ENCODE measurements around the gene MEOX1.
"Not testable (repeated sequence)": the region's sequence is repeated elsewhere in the genome, so short reads cannot be mapped to it uniquely, and the experiment has no call there.

MEOX1 gene

DNA sequence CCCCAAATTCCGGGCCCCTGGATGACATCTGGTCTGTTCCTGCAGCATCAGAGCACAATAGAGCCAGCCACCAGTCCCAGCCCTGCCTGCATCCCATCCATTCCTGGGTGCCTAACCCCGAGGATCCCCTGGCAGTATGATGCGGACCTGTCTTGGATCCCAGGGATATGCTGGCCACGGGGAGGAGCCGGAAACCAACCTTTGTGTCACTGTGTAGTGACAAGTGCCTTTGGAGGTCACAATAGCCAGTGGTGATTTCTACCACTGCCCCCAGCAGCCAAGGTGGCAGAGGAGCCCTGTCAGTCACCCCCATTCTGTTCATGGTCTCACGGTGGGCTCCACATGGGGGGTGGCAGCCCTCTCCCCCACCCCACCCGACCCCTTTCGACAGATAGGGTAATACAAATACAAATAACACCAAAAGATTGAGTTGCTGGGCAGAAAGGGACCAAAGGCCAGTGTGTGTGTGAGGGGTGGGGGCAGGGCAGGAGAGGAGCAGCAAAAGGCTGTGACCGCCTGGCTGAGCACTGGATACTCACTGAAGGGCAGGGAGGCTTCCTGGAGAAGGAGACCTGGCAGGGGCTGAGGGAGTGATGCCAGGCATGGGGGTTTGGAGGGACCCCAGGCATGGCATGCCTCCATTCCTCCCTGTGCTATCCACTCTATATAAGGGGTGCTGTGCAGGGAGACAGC lies 29.0 kb upstream of the MEOX1 start:
- H3K4me1 Mint-ChIP-seq, result no peaks in the 10 kb centered on the region
- H3K4me3 Mint-ChIP-seq, result no peak overlapping the region
- H3K9me3 Mint-ChIP-seq, result no peaks in the 10 kb centered on the region
- H3K27ac Mint-ChIP-seq, result no peak overlapping the region
- H3K36me3 Mint-ChIP-seq, result no peaks in the 10 kb centered on the region
- peaks cover 1% of the 10 kb centered on the region for H3K27me3 Mint-ChIP-seq

DNA sequence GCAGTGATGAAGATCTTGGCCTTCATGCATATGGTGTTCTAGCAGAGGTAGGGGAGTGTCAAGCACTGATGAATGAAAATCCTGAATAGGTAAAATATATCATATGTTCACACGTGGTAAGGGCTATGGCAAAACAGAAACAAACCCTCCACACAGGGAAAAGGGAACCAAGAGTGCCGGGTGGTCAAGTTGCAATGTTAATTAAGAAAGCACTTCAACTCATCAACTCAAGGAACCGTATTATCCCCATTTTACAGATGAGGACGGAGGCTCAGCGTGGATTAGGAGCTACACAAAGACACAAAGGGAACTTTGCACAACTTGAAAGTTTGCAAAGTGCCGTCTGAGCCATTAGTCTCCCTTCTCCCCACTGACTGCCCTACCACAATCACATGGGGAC lies 28.1 kb upstream of the MEOX1 start:
- Mint-ChIP-seq H3K27ac (no peak overlapping the region), H3K4me3 (no peak overlapping the region), H3K36me3 (no peaks in the 10 kb centered on the region), H3K4me1 (no peaks in the 10 kb centered on the region), H3K27me3 (peaks cover 1% of the 10 kb centered on the region), H3K9me3 (no peaks in the 10 kb centered on the region)

DNA sequence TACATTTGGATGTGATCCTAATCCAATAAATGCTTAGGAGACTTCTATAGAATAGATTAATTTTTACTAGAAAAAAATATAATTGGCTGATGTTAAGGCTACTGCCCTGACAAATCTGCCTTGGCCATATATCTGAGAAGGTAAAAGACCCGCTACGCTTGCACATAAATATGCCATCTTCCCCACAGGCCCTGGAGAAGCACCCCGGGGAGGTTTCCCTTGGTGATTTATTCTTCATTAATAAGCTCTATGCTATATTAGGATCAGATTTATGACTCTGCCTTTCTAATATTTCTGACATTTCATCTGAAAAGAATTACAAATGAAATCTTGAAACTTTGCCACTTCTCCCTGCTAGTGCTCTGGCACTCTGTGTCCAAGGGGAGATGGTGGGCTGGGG lies 27.4 kb upstream of the MEOX1 start:
- Mint-ChIP-seq H3K27ac (no peak overlapping the region), H3K36me3 (no peaks in the 10 kb centered on the region), H3K27me3 (no peaks in the 10 kb centered on the region), H3K9me3 (no peaks in the 10 kb centered on the region), H3K4me1 (no peaks in the 10 kb centered on the region), H3K4me3 (no peak overlapping the region)

DNA sequence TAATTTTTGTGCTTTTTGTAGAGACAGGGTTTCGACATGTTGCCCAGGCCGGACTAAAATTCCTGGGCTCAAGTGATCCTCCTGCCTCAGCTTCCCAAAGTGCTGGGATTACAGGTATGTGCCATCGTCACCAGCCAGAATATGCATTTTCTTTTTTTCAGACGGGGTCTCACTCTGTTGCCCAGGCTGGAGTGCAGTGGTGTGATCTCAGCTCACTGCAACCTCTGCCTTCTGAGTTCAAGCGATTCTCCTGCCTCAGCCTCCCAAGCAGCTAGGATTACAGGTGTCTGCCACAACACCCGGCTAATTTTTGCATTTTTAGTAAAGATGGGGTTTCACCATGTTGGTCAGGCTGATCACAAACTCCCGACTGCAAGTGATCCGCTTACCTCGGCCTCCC lies 25.2 kb upstream of the MEOX1 start:
- H3K4me3 Mint-ChIP-seq, H3K9me3 Mint-ChIP-seq, H3K36me3 Mint-ChIP-seq, H3K27ac Mint-ChIP-seq, H3K4me1 Mint-ChIP-seq, H3K27me3 Mint-ChIP-seq: not testable (repeated sequence)

DNA sequence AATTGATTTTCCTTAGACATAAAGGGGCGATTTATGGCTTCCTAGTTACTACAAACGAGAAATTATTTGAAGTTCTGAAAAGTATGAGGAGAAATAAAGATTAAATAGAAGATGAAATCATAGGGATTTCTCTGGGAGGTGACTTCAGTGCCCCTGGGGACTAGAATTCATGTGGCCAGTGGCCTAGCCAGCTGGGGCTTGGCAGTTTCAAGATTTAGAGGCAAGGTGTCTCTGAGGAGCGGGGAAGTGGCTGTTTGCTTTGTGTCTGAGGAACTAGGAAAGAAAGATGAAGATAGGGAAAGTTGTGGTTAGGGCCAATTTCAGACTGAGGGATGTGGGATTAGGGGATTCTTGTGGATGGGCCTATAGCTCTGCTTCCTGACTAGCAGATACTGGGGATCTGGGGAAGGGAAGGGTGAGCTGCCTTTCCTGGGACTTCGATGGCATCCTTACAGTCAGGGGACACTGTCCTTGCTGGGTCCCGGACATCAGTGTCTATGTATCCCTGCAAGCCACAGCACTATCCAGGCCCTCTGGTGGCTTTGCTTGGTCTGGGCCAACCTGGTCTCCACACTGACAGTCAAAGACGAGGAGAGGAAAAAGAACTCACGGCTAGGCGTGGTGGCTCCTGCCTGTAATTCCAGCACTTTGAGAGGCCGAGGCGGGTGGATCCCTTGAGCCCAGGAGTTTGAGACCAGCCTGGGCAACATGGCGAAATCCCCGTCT lies 22.4 kb upstream of the MEOX1 start:
- no peak overlapping the region for H3K4me3 Mint-ChIP-seq
- H3K9me3 Mint-ChIP-seq, result no peaks in the 10 kb centered on the region
- no peaks in the 10 kb centered on the region for H3K4me1 Mint-ChIP-seq
- no peak overlapping the region for H3K27ac Mint-ChIP-seq
- peaks cover 2% of the 10 kb centered on the region for H3K27me3 Mint-ChIP-seq
- H3K36me3 Mint-ChIP-seq, result no peaks in the 10 kb centered on the region

DNA sequence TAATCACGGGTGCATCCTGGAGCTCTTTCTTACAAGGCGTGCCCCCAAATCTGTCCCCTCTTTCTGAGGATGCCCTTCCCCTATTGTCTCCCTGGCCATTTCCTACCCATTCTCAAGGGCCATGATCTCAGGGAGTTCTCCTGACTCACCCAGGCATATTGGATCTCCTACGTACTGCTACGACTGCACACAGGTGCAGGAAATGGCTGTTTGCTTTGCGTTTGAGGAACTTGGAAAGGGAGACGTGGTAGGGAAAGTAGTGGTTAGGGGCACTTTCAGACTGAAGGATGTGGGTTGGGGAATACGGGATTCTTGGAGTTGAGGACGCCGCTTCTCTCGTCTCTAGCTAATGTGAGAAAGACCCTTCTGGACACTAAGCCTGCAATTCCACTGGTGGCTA lies 18.7 kb upstream of the MEOX1 start:
- no peaks in the 10 kb centered on the region for H3K9me3 Mint-ChIP-seq
- H3K36me3 Mint-ChIP-seq, result no peaks in the 10 kb centered on the region
- peaks cover 2% of the 10 kb centered on the region for H3K27me3 Mint-ChIP-seq
- H3K4me1 Mint-ChIP-seq, result peaks cover 6% of the 10 kb centered on the region
- H3K4me3 Mint-ChIP-seq, result no peak overlapping the region
- H3K27ac Mint-ChIP-seq, result no peak overlapping the region

DNA sequence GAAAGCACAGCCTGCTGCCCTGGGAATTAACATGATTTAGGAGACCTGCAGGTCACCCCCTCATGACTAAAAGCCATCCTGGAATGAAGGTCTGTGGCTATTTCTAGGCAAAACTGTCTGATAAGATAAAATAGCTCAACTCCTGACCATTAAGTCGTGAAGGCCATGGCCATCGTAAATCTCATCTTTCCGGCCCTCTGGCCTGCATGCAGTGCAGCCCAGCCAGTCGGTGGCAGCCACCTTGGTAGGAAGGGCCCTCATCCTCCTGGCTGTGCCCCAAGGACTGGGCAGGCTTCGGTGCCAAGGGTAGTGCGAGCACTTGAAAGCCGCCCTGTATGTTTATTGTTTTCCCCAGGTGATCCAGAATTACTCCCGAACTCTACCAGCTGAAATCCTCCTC lies 18.2 kb upstream of the MEOX1 start:
- Mint-ChIP-seq H3K9me3 (no peaks in the 10 kb centered on the region), H3K36me3 (no peaks in the 10 kb centered on the region), H3K27me3 (peaks cover 2% of the 10 kb centered on the region), H3K27ac (no peak overlapping the region), H3K4me3 (no peak overlapping the region), H3K4me1 (peaks cover 6% of the 10 kb centered on the region)

DNA sequence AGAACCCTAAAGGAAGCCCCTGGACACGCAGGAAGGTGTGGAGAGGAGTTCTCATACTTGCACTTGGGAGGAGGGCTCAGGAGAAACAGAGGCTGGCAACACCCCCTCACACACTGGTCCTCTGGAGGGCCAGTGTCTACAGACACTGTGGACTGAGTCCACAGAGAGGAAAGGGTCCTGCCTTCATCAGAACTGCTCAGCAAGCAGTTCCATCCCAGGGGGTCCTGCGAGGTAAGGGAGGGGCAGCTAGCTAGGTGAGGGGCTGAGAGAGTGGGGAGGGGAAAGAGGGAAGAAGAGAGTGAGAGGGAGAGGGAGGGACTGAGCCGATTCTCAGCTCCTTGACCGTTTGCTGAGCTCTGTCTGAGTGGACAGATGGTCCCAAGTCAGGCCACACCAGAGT lies 17.7 kb upstream of the MEOX1 start:
- peaks cover 6% of the 10 kb centered on the region for H3K4me1 Mint-ChIP-seq
- no peaks in the 10 kb centered on the region for H3K9me3 Mint-ChIP-seq
- peaks cover 2% of the 10 kb centered on the region for H3K27me3 Mint-ChIP-seq
- no peak overlapping the region for H3K27ac Mint-ChIP-seq
- H3K4me3 Mint-ChIP-seq, result no peak overlapping the region
- H3K36me3 Mint-ChIP-seq, result no peaks in the 10 kb centered on the region

DNA sequence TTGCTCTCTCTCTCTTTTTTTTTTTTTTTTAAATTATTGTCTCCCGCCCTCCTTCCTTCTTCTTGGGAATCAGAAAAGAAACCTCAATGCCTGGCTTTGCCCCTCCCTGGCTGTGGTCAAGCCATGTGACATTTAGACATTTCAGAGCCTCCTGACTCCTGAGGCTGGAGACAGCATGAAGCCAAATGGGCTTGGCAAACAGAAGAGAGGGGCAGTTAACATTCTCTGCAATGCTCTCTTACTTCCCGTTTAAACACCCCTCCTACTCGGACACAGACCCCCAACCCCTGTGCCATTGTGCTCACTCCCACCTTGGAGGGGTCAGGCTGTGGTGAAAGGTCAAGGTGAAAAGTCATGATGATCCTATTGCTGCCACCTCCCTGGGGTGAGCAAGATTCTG lies 14.7 kb upstream of the MEOX1 start:
- Mint-ChIP-seq H3K9me3 (no peaks in the 10 kb centered on the region), H3K27ac (no peak overlapping the region), H3K4me1 (peaks cover 10% of the 10 kb centered on the region), H3K36me3 (no peaks in the 10 kb centered on the region), H3K27me3 (peaks cover 2% of the 10 kb centered on the region), H3K4me3 (no peak overlapping the region)

DNA sequence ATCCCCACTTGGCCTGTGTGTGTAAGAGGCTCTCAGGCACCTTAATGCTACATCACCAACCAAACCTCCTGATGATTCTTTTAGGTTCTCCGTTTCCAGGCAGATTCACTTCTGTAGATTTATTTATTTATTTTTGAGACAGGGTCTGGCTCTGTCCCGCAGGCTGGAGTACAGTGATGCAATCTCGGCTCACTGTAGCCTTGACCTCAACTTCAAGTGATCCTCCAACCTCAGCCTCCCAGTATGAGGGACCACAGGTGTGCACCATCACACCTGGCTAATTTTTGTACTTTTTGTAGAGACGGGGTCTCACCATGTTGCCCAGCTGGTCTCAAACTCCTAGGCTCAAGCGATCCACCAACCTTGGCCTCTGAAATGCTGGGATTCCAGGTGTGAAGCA lies 12.7 kb upstream of the MEOX1 start:
- no peak overlapping the region for H3K27ac Mint-ChIP-seq
- no peaks in the 10 kb centered on the region for H3K36me3 Mint-ChIP-seq
- H3K9me3 Mint-ChIP-seq, result no peaks in the 10 kb centered on the region
- no peaks in the 10 kb centered on the region for H3K27me3 Mint-ChIP-seq
- H3K4me1 Mint-ChIP-seq, result peaks cover 18% of the 10 kb centered on the region
- H3K4me3 Mint-ChIP-seq, result no peak overlapping the region

DNA sequence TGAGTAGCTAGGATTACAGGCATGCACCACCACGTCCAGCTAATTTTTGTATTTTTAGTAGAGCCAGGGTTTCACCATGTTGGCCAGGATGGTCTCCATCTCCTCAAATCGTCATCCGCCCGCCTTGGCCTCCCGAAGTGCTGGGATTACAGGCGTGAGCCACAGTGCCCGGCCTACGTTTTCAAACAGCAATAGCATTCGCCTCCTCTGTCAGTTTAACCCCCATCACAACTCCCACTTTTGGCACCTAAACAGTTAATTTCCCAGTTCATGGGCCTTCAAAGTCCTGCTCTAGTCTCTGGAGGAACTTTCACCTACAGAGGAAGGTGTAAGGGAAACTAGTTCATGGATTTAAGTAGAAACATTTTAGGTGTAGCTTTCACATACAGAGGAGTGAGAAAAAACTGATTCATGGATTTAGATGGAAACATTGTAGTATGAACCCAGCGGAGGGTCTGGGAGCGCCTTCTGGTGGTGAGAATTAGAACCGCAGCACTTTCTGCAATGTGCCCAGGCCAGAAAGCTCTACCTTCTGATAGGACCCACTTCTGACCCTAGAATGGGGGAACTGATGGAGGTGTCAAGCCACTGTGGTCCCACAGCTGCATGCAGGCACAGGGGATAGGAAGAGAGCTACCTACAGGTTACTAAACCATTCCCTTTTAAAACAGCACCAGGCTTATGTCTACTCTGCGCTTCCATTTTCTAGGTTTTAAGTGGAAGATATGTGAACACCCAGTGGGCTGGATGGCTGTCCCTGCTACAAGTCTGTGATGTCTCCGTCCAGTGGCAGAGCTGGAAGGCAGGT lies 12.0 kb upstream of the MEOX1 start:
- no peaks in the 10 kb centered on the region for H3K36me3 Mint-ChIP-seq
- no peaks in the 10 kb centered on the region for H3K9me3 Mint-ChIP-seq
- no peak overlapping the region for H3K4me3 Mint-ChIP-seq
- no peaks in the 10 kb centered on the region for H3K27me3 Mint-ChIP-seq
- no peak overlapping the region for H3K27ac Mint-ChIP-seq
- peaks cover 18% of the 10 kb centered on the region for H3K4me1 Mint-ChIP-seq

DNA sequence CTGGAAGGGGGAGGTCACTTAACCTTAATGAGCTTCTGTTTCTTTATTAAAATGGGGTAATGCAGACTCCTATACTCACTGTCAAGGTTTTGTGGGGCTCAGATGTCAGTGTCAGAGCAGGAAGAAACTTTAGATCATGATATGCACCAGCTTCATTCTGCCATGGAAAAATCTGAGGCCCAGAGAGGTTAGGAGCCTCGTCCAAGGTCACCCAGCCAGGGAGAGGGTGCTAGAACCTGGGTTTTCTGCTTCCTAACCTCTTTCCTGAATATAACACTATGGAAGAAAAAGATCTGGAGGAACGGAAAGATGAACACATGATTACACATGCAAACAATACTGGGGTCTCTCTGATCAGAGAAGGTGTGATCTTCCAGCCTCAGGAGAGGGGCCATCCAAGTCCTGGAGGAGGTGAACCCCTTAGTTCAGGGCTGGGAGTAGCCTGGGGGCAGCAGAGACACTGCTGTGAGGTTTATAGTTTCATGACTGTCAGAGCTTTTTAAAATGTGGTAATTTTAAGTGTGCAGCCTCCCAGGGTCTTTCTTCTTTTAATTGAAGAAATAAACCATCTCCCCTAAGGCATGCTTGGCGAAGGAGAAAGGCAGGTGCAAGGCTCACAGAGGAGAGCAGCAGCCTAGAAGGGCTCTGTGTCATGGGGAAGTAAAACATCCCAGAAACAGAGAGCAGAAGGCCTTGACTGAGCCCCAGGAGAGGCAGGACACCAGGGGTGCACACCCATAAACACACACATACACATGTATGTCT lies 10.2 kb upstream of the MEOX1 start:
- no peaks in the 10 kb centered on the region for H3K27me3 Mint-ChIP-seq
- H3K4me3 Mint-ChIP-seq, result no peak overlapping the region
- no peak overlapping the region for H3K27ac Mint-ChIP-seq
- H3K36me3 Mint-ChIP-seq, result no peaks in the 10 kb centered on the region
- H3K9me3 Mint-ChIP-seq, result no peaks in the 10 kb centered on the region
- peaks cover 12% of the 10 kb centered on the region for H3K4me1 Mint-ChIP-seq

DNA sequence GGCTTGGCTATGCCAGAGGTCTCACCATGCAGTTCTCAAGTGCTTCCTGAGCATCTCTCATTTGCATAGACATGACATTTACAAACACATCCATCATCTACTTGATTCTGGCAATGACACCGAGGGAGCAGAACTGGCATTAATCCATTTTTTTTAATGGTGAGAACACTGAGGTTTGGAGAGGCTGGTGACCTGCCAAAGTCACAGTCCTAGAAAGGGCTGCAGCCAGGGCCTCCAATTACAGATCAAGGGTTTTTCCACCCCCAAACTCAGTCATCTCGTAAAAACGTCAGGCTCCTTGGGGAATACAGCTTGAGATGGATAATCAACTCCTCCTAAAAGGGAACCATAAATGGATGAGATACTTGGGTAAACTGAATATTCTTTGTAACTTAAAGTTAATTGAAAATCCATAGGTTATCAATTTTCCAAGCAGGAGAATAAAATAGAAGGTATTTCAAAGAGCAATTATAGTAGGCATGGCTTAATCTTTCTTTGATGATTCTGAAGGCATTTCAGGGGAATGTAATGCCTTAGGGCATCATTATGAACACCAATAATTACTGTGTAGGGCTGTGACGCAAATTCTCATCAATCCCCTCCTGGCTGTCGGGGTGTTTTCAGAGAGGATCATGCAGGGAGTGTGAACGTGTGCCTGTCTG lies 9.4 kb upstream of the MEOX1 start:
- H3K9me3 Mint-ChIP-seq, result no peaks in the 10 kb centered on the region
- H3K27ac Mint-ChIP-seq, result no peak overlapping the region
- H3K27me3 Mint-ChIP-seq, result no peaks in the 10 kb centered on the region

DNA sequence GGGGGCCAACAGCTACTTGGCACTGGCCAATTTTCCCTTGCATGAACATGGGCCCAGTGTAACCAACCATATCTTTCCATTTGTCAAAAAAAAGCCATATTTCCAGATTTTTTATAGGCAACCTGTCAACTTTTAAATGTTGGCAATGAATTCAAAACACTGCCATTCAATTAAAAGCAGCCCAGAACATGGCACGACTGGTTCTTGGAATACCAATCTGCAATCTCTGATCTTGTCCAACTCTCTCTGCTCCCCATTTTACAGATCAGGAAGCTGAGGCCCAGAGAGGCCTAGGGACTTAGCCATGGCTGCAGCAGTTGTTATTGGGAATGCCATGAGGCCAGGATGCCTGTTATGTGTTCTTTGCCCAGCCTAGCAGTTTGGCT lies 8.9 kb upstream of the MEOX1 start:
- Mint-ChIP-seq H3K36me3 (no peaks in the 10 kb centered on the region), H3K4me1 (peaks cover 12% of the 10 kb centered on the region), H3K27me3 (no peaks in the 10 kb centered on the region), H3K9me3 (no peaks in the 10 kb centered on the region), H3K27ac (no peak overlapping the region), H3K4me3 (no peak overlapping the region)

More for the DNA sequence above, 9.4 kb upstream of the MEOX1 start:
- Mint-ChIP-seq H3K36me3 (no peaks in the 10 kb centered on the region), H3K4me3 (no peak overlapping the region), H3K4me1 (peaks cover 12% of the 10 kb centered on the region)

DNA sequence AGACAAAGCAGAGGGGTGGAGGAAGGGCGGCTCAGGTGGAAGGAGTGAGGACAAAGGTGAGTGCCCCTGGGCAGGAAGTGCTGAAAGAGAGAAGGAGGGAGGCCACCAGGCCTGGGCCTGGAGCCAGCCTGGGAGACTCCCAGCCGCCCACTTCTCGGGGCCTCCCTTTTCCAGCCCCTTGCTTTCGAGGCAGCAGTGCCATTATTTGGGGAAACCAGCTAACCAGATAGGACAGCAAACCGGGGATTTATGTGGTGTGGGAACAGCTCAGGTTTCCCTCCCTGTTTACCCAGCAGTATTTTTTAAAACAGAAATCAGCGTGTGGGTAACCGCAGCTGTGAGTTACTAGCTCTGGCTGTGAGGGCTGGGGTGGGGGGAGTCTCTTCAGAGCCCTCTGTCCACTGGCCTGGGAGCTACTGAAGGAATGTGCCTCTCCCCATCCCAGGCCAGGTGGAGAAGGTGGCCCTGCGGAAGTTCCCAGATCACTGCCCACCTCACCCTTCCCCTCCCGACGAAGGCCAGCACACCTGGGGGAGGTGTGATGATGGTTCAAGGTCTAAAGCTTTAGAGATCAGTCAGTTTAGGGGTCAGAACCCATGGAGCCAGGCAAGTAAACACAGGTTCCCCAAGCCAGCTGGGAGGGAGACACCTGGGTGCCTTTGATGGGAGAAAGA lies 8.4 kb upstream of the MEOX1 start:
- no peak overlapping the region for H3K27ac Mint-ChIP-seq
- H3K4me3 Mint-ChIP-seq, result no peak overlapping the region
- H3K27me3 Mint-ChIP-seq, result no peaks in the 10 kb centered on the region
- peaks cover 12% of the 10 kb centered on the region for H3K4me1 Mint-ChIP-seq
- no peaks in the 10 kb centered on the region for H3K9me3 Mint-ChIP-seq
- H3K36me3 Mint-ChIP-seq, result no peaks in the 10 kb centered on the region
